ENCODE measurements around the gene CLIP2.

GRCh38 chr7:74439541-74439940, 150.3 kb downstream of the CLIP2 start:
- TF ChIP-seq CTCF (IDR thresholded peaks at IDR 0.05; ENCODE audit: borderline replicate concordance, extremely low read depth, low read length, poor library complexity, severe bottlenecking) (no peak), EZH2 (IDR thresholded peaks at IDR 0.05; ENCODE audit: borderline replicate concordance, low read depth, low read length, severe bottlenecking) (no peak)
